ENCODE data around the gene G3BP2.
"Not testable (repeated sequence)": the region's sequence is repeated elsewhere in the genome, so short reads cannot be mapped to it uniquely, and the experiment has no call there.

G3BP2 gene

DNA sequence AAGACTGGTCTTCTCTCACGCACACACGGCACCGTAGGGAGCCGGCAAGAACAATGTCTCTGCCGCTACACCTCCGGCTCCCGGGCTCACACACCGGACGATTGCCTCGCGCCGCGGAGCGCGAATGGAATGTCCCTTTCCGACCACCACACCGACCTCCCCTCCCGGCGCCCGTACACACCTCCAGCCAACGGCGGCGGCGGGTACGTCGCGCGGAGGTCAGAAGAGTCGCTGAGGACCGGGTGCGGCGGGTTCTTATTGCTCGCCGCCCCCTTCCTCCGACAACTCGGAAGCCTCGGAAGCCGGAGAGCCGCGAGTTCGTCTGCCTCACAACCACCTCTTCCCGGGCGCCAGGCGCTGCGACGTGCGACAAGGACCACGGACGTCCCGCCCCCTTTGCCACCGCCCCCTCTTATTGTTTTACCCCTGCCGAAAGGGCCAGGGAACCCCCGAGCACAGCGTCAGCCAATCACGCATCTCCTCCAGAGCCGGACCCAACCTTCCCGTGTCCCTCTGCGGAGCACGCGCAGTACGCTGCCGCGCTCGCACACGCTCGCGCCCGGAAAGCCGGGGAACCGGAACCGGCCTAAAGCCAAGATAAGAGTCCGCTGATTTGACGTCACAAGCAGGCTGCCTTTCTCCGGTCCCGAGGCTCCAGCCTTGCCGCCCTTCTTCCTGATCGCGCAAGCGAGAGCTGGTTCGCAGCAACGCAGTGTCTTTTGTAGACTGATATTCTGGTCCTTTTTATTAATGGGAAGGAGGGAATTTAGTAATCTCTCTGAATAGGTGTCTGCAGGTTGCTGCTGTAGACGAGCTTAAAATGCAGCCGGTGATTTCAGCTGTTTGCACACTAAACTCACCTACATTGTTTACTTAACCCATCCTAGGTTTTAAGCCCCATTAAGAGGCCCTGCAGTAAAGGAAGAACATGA is at the start of gene G3BP2:
Gene G3BP2, minus strand, starts transcription at position 385 of the 932 bp plus-strand sequence. CDS start 11,386 bp downstream, outside the sequence.
- peak; percentile 99 for DNase-seq (ENCODE audit: low spot score)

DNA sequence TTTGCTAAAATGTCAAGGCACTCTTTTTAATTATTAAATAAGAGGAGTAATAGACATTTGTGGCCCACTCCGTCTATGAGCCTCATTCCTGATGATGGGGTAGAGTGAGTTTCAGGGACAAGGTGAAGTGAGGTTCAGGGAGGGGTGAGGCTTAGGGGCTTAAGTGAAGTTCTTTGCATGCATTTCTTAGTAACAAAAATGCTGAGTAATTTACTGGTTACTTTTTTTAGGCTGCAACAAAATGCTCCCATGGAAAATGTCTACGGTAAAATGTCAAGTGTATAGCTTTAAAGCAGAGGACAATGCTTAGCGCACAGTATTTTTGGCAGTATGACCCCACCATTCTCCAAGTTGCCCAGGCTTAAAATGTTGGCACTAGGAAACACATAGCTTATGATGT is 49.2 kb upstream of the G3BP2 start:
- DNase-seq (ENCODE audit: low spot score), result no peak

DNA sequence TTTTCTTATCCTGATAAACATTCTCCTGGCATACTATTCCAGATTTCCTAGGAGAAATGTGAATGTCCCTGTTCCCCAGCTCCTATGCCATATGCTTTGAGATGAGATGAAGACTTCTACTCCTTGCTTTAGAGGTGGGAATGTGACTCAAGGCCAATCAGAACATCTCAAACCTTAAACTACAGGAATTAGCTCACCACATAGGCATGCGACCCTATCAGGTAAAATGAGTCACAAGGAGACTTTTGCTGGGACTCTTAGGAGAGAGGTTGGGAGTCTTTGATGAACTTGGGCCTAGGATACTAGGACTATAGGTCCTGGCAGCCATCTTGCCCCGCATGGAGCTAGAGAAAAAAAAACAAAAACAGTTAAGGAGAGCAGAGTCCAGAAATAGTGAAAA is 45.3 kb upstream of the G3BP2 start:
- no peak for DNase-seq (ENCODE audit: low spot score)

DNA sequence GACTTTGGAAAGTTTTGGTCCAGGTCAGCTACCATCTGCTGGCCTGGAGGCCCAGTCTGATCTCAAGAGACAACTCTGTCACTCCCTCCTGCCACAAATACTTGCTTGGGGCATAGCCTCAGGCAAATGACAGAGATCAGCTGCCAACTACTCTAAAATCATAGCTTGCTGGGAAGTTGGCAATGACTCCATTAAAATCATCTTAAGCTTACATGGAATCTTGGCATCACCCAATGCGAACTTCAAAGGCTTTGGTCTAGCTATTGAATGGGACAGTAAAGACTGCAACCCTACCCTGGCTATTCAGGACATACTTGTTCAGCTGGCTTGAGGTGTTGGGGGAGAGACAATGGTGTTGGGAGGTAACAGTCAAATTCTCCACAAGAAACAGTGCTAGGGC is 44.2 kb upstream of the G3BP2 start:
- no peak for DNase-seq (ENCODE audit: low spot score)

DNA sequence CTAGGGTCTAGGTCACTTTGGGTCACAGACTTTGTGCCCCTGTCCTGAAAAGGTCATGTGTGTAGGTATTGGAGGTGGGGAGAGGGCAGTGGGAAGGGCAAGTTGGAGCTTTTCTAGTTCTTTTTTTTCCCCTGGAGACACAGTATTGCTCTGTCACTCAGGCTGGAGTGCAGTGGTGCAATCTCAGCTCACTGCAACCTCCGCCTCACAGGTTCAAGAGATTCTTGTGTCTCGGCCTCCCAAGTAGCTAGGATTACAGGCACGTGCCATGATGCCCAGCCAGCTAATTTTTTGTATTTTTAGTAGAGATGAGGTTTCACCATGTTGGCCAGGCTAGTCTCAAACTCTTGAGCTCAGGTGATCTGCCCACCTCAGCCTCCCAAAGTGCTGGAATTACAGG is 42.8 kb upstream of the G3BP2 start:
- DNase-seq (ENCODE audit: low spot score), result not testable (repeated sequence)

DNA sequence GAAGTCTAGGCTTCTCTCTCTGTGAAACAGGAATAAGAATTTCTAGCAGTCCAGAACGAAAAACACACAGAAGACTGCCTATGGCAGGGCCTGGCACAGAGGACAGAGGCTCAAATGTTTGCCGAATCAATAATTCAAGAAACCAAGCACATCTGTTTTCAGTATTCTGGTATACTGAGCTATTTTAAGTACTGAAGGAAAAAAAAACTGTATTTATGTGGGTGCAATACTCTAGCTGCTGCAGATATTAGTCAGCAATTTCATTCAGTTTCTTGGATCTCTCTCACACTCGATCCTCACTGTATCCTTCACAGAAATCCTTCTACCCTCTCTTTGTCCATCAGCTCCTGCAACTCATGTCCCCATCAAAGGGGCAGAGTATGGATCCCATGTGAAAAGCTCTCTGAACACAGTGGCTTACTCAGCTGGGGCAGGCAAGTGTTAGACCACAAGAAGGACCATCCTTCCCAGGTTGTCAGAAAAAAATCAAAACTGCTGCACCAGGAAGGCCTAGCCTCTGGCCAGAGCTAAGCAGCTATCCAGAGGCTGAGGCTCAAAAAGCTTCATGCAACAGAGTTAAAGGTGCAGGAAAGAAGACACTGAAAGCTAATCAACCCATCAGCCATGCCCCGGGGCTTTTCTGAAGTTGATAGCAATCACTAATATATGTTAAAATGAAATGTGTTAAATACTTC is 42.0 kb upstream of the G3BP2 start:
- DNase-seq (ENCODE audit: low spot score), result no peak

DNA sequence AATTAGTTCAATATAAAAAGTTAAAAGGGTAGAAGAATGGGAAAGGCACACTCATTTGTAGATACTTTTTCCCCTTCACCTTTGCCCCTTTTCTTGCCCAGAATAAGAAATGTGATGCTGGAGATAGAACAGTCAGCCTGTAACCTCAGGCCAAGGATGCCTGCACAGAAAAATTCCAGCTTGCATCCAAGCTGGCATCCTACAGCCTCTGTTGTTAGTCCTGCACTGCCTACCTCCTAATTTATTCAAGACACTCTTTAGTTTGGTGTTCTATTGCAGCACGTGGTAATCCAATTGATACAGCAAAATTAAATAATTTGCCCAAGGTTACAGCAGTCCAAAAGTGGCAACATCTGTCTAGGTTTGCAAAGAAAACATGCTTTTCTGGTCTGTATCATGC is 41.5 kb upstream of the G3BP2 start:
- DNase-seq (ENCODE audit: low spot score), result no peak

DNA sequence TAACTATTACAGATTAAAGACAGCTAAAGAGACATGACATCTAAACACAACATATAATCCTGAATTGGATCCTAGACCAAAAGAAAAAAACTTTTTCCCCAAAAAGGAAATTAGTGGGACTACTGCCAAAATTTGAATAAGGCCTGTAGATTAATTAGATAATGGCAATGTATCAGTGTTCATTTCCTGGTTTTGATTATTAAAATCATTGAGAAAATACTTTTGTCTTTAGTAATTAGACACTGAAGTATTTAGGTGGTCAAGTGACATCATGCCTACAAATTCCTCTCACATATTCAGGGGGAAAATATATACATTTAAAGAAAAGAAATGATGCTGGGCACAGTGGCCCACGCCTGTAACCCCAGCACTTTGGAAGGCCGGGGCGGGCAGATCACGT is 40.8 kb upstream of the G3BP2 start:
- DNase-seq (ENCODE audit: low spot score), result no peak

DNA sequence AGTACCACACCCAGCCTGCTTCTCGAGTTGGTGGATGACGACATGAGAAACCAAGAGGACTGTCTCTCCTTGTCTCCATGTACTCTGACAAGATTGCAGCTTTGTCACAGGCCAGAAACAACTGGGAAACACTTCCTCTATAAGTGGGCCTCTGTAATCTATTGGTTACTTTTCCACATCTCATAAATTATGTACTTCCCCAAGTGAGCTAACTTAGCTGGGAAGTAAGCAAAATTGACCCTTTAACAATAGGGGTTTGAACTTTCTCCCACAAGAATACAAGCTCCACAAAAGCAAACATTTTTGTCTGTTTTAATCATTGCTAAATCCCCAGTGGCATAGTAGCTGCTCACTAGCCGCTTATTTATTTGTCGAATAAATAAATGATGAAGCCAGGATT is 37.0 kb upstream of the G3BP2 start:
- DNase-seq (ENCODE audit: low spot score), result no peak

DNA sequence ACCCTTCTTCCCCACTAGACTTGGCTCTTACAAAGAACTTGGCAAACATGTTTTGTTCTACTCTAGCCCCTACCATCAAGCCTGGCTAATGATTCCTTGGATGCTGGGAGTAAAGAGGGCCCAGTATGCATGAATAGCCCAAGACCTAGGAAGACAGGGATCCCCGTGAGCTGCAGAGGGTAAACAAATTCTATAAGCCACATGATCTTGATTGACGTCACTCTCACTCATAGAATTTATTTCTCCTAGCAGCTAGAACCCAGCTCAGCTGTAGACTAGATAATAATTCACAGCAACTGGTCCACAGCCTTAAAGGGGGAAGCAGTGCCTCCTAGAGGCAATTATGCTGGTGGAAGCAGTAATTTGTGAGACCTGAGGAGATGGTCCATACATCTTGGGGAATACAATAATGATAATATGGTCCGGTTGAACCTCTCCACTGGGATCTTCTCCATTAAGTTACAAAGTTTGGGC is 35.0 kb upstream of the G3BP2 start:
- DNase-seq (ENCODE audit: low spot score), result peak; percentile 61

DNA sequence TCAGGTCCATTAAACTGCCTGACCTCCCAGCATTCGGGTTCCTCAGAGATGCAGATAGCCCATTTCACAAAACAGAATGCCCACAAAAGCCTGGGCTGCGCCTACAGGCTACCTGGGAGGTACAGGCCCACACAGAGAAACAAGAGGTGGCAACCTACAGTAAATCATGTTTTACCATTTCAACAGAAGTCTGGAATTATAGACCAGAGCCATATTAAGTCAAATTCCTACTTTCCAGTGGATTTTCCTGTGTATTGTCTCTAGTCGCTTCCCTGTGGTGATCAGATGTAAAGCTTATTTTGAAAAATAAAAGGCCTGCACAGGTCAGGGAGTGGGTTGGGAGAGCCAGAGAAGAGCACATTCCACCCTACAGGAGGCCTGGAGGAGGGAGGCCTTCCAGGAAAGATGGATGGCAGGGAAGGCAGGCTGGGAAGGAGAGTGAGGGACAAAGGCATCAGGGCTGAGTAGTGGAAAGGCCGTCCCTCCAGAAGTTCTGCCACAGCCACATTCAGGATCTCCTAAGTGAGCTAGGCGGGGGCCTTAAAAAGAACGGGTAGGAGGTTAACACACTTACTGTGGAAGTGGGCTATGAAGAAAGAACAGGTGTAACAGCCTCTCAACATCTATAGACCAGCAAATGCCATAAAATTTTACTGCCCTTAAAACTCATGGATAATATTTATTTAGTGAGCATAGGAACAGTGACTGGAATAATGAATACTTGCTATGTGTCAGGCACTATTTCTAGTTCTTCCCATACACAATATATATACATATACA is 32.2 kb upstream of the G3BP2 start:
- no peak for DNase-seq (ENCODE audit: low spot score)

DNA sequence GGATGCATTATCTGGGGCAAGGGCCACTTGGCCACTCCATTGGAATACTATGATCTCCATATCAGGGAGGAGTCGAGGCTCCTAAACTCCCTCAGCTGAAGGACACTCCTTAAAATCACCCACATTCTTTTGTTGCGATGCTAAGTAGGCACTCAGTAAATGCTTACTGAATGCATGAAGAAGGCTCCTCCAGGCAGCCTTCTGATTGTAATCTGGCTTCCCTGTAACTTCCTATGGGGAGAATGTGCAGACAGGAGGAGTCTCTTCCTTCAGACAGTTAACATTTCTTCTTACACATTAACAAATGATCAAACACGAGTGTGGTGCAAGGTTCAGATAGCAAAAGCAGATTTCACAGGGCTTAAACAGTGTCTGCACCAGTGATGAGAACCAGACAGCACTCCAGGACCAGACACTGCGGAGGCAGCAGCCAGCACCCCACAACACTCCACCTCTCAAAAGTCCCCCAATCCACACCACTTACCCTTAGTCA is 29.8 kb upstream of the G3BP2 start:
- DNase-seq (ENCODE audit: low spot score), result no peak

DNA sequence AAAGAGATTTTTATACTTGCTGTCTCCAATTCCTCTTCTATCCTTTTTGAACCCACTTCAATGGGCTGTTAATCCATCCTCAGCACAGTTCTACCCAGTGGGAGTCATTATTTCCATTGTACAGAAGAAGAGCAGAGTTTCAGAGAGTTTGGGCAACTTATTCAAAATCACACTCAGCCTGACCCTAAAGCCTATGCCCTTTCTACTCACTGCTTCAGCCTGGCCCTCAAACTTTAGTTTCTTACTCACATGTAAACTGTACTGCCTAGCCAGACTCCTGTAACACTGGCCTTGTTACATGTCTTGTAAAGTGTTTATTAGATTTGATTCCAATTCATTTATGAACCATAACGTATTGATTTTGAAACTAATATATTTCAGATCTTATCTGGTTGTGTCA is 26.1 kb upstream of the G3BP2 start:
- peak; percentile 15 for DNase-seq (ENCODE audit: low spot score)

DNA sequence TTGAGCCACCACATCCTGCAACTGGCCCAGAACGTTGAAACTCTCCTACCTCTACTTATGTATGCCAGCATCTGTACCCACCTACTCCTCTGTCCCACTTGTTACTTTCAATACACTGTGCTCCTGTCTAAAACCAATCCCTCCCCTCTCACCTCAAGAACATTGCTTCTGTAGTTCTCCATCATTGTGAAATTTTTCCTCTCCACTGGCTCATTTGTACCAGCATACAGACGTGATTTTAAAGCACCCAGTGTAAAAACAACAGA is 25.7 kb upstream of the G3BP2 start:
- no peak for DNase-seq (ENCODE audit: low spot score)

DNA sequence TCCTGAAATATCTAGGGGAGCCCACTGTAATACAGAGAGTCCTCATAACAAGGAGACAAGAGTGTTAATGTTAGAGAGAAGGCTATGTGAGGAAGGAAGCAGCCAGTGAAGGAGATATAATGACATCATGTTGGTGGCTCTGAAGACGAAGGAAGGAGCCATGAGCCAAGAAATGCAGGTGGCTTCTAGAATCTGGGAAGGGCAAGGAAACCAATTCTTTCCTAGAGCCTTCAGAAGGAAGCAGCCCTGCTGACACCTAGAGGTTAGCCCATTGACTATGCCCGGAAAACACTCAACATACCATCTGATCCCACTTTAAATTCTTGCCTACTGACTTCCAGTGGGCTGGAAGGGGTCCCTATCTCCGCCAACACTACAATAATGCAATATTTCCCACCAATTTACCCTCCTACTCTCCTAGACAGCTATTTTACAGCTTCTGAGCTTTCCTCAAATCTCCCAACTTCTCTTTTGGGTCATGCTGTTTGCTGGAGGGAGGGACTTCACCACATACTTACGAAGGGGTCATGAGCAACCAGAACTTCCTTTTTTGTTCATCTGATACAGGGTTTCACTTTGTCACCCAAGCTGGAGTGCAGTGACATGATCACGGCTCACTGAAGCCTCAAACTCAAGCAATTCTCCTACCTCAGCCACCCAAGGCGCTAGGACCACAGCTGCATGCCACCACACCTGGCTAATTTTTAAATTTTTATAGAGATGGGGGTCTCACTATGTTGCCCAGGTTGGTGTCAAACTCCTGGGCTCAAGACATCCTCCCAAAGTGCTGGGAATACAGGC is 25.2 kb upstream of the G3BP2 start:
- DNase-seq (ENCODE audit: low spot score), result peak; percentile 83

DNA sequence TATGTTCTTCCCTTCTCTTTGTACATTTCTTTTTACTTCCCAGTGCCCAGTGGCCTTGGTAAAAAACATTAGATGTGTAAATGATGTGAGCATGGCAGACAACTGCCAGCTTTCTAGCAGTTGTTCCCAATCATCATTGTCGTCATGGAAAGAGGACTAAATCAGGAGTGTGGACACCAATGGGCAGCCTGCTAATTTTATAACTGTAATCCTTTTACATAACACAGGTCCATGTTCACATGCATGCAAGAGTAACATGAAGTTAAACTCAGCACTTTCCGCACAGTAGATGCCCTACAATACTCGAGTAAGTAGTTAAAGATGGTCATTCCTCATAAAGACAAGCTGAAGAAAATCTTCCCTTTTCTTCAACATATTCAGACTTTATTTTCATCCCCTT is 23.4 kb upstream of the G3BP2 start:
- no peak for DNase-seq (ENCODE audit: low spot score)

DNA sequence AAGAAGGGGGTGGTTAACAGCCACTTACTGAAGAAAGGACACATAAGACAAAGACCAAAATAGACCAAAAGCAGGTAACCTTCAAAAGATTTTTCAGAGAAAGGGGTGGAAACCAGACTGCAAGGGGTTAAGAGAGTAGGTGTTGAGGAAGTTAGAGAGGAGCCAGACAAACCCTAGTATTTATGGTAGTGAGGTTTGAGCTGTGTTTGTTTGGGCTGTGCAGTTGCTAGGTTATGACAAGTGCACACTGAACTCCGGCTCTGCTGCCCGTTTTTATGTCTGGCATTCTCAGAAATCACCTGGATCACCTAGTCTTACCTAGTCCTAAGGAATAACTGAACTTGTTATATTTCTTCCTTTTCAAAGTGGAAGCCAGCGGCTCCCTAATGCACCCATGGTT is 22.9 kb upstream of the G3BP2 start:
- peak; percentile 25 for DNase-seq (ENCODE audit: low spot score)

DNA sequence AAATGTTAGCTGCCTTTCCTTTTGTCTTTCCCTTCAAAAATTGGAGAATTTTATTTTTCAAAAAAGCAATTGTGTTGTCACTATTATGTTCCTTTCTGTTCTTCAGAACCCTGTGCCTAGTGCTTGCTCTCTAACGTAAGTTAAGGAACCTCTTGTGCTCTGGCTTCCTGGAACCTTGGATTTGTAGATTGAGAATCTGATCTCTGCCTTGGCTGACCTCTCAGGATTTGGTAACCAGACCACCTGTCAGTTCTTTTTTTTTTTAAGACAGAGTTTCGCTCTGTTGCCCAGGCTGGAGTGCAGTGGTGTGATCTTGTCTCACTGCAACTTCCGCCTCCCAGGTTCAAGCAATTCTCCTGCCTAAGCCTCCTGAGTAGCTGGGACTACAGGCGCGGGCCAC is 18.9 kb upstream of the G3BP2 start:
- not testable (repeated sequence) for DNase-seq (ENCODE audit: low spot score)

DNA sequence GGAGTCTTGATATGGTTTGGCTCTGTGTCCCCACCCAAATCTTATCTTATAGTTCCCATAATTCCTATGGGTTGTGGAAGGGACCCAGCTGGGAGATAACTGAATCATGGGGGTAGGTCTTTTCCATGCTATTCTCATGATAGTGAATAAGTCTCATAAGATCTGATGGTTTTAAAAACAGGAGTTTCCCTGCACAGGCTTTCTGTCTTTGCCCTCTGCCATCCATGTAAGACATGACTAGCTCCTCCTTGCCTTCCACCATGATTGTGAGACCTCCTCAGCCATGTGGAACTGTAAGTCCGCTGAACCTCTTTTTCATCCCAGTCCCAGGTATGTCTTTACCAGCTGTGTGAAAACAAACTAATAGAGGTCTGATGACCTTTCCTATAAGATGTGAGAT is 13.9 kb upstream of the G3BP2 start:
- not testable (repeated sequence) for DNase-seq (ENCODE audit: low spot score)

DNA sequence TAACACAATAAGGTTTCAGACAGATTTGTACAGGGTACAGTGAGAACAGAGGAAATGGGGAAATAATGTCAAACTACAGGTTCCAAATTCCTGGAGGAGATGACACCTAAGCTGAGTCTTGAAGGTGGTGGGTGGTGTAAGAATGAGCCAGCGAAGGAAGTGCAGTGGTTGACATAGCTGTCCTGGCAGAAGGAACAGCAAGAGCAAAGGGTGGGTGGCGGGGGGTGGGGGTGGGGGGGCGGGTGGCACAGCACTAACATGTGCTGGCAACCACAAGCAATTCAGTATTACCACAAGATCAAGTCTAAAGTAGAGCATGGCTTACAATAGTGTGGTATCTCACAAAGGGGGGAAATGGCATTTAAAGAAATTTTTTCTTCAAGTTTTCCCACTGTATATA is 13.1 kb upstream of the G3BP2 start:
- no peak for DNase-seq (ENCODE audit: low spot score)

DNA sequence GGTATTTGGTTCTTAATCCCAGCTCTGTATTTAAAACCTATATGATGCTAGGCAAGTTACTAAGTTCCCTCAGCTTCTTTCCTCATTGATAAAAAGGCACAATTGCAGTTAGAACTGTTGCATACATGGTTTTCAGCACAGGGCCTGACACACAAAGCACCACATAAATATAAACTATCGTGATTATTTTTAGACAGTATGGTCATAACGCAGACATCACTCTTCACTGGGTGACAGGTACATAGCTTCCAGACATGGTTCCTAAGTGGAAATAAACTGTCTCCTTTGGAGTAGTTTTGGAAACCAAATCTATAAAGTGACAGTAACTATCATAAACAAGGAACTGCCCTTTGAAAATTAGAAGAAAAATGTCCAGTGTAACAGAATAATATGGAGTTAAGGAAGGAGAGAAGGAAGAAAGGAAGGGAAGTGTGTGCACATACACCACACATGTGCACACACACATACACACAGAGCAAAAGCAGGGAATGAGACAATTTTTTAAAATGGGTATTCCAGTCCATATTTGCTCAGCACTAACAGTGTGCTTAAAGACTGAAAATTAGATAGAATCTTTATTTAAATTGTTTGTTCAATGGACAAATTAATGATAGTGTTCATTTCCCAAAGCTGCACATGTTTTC is 12.5 kb upstream of the G3BP2 start:
- no peak for DNase-seq (ENCODE audit: low spot score)

All from NAMALWA (cell line).